ENCODE data around the gene MEPE.

MEPE gene

DNA sequence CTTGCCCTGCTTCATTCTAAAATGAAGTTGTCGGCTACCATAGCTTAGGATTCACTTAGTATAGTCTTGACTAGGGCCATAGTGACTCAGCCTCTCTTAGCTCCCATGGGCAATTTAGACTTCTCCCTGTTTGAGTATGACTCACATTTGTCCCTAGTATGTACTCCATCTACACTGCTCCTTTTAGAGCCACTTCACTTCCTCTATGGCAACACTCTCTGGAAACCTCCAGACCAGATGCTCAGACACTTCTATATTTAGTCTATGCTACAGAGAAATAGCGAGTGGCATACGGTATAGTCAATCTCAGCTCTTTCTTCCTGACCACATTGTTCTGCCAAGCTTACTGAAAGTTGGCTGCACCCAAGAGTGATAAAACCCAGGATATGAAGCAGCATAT, 11.2 kb downstream of the MEPE start:
- no peak for FAIRE-seq

- no peak for FAIRE-seq
These were observed 11.7 kb downstream of the MEPE start for GRCh38 chr4:87844452-87844851.

GRCh38 chr4:87846226-87846625, 13.5 kb downstream of the MEPE start:
- FAIRE-seq = no peak

- FAIRE-seq = no peak
These were observed 16.0 kb downstream of the MEPE start for GRCh38 chr4:87848622-87849351.

GRCh38 chr4:87849612-87850011, 16.8 kb downstream of the MEPE start:
- FAIRE-seq = no peak

DNA sequence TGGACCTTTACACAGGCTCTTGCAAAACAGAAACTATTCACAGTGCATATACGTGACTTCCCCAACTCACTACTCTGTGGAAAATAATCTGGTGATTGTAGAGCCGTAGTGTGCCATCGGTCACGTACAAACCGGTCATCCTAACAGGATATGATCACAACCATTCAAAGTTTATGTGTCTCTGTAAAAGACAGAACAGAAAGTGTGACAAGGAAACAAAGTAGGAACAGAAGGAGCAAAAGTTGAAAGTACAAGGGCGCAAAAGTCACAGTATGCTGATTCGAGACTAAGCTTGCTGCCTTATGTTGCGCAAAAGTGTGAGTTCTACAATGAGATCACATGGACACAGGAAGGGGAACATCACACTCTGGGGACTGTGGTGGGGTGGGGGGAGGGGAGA, 18.6 kb downstream of the MEPE start:
- FAIRE-seq = no peak

DNA sequence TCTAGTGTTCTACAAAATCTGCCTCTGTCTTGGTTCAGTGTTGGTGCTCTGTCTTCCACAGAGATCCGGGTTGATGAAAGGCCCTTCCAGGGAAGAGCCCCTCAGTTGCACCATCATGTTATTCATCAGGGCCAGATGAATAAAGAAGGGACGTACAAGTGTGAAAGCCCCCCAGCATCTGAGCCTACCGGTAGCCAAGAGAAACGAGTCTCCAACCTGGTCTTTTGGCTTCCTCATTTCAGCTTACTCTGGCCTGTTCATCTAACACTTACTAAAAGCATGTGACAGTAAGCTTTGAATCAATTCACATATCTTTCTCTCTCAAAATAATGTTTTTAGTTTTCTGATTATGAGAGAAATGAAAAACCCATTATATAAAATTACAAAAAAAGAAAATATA, 19.2 kb downstream of the MEPE start:
- FAIRE-seq = no peak

GRCh38 chr4:87853108-87853507, 20.3 kb downstream of the MEPE start:
- FAIRE-seq = peak; percentile 91

DNA sequence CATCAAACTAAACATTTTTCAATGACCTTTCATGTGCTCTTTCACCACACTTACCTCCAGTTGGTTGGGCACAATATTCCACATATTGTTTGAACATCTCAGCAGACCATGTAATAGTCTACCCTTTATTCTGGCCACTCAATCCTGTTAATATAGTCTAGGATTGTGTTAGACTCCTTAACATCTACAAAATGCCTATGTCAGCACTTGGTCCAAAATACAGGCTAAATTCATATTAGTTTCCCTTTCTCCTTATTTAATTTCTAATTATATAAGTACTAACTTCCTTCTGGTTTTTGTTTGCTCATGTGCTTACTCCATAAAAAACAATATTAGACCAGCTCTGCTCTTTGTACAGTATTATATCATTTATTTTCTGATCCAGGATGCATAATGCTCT, 21.1 kb downstream of the MEPE start:
- FAIRE-seq = no peak

DNA sequence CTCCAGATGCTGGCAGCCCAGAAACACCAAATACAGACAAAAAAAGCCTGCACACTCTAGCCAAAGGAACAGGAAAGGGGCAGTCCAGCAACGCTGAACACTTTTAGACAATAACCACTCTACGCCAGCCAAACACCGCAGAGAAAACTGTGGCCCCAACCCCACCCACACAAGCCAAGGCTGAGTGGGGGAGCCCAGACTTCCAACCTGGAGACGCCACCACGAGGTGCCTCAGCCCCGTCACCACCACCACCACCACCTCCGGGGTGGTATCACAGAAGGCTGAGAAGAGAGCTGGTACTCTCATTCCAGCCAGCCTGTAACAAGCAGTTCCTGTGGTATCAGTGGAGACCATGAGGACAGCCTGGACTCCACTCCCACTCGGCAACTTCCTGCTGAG, 22.8 kb downstream of the MEPE start:
- no peak for FAIRE-seq

- FAIRE-seq = no peak
These were observed 24.0 kb downstream of the MEPE start for GRCh38 chr4:87856816-87857215.

GRCh38 chr4:87857789-87858188, 25.0 kb downstream of the MEPE start:
- no peak for FAIRE-seq

- FAIRE-seq = no peak
These were observed 29.5 kb downstream of the MEPE start for GRCh38 chr4:87862236-87862635.

- no peak for FAIRE-seq
These were observed 30.7 kb downstream of the MEPE start for GRCh38 chr4:87863486-87863885.

DNA sequence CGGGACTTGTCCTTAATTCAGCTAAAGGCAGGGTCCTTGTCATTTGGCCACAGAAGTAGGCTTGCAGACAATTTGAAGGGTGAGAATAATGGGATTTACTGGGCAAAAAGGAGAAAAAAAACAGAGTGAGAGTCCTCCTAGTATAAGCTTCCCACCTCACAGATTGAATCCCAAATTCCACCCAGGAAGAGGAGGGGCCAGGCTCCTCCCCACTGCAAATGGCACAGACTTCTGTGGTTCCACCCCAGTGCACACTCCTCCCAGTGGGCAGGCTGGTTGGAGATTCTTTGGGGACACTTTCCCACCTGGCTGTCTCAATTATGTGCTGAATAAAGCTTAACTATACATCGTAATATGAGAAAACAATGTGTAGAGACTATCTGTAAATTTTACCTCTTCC, 31.6 kb downstream of the MEPE start:
- FAIRE-seq = no peak

- FAIRE-seq = no peak
These were observed 32.5 kb downstream of the MEPE start for GRCh38 chr4:87865288-87865687.

DNA sequence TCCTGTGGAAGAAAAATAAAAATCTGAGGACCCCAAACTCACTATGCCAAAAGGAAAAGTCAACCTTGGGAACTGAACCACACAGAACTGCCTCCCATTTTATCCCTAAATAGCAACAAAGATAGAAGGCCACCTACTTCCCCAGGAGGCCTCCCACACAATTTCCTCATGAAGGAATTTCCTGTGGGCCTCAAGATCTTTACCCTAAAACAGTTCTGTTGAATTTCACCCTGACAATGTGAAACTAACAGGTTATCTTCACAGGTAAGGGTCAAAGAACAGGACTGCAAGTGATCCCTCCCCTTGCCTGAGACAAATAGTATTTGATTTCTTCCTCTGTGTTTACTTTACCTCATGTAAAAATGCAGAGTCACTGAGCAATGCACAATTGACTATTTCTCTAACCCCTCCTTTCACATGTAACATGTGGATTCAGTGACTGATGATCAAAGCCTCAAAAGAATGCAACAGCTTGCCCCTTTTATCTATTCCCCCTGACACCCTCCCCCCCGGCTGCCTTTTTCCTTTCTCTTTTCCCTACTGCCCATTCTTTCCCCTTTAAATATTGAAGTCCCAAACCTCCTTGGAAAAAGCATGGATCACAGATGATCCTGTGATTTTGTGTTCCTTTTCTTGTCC, 33.3 kb downstream of the MEPE start:
- FAIRE-seq = no peak

DNA sequence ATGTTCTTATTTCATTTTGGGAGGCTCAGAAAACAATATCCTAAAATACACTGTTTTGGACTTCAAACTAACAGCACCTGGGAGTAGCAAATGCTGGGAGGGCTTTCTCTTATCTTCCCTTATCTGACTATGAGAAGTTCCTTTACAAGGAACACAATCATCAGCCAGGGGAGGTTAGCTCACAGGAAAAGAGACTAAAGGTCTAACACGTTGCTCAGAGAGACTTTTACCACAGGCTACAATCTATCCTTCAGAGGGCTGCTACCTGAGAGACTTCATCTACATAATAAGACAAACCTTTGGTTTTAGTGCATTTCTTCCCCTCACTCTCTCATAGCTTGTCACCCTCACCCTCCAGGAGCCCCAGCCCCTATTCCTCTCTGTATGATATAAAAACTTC, 35.8 kb downstream of the MEPE start:
- FAIRE-seq = no peak

- FAIRE-seq = no peak
These were observed 39.3 kb downstream of the MEPE start for GRCh38 chr4:87872028-87872427.

DNA sequence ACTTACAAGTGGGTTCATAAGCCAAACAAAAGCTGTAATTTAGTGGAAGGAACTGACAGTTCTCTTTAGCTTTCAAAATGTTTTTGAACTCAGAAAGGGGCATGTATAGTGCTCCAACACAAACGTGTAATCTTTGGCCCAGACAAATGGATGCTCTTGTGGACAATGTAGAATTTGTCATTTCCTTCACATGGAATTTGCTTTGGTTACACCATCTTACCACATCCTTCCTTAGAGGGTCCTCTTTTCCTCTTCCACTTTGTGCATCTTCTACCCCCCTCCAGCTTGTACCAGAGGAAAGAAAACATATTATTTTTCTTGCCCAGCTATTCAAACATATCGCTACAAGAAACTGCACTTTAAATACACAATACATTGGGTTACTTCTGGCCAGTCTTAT, 42.4 kb downstream of the MEPE start:
- FAIRE-seq = no peak

DNA sequence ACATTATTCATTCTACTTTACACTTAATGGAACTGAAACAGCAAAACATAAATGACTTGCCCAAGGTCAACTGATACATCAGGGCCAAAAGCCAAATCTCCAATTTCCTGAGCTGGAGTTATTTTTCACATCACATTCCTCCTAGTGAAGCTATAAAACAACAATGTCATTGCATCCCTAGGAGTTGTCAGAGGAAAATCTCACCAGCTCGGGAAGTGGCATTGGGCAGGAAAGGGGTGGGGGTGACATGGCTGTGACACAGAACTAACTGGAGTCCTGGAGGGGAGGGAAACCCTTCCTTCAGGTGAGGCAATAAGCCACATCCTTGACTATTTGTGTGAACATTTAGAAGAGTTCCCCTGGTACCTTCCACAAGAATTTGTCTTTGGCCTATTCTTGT, 47.3 kb downstream of the MEPE start:
- no peak for FAIRE-seq

GRCh38 chr4:87881115-87881514, 48.3 kb downstream of the MEPE start:
- no peak for FAIRE-seq

DNA sequence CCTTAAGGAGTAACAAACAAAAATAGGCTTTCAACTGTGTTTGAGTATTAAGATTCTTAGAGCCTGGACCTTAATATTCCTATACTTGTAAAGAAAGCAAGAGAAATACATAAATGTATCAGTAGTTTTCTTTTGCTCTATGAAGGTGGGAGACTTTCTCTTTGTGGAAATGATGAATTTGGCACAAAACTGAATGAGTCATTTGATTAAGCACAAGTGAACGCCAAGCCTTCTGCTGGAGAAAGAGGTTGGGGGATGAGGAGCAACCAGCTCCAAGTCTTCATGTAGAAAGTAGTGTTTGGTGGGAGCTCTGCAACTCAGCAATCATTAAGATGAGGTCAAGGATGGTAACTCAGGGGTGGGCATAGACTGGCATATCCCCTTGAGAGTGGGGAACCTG, 49.6 kb downstream of the MEPE start:
- no peak for FAIRE-seq

DNA sequence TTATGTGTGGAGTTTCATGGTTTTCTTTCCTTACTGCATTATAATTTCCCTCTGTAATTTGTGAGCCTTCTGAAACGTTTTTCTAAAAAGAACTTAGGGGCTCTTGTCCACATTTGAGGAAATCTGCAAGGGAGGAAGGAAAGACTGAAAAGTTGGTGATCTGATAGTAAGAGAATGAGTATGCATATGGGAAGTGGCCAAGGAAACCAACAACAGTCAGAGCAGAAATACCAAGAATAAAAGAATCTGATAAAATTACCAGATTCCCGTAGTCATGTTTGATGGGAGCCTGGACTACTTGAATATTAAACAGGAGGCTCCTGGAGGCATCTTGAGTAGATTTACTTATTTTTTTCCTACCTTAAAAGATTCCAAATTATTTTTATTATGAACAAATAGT, 50.1 kb downstream of the MEPE start:
- FAIRE-seq = no peak

- no peak for FAIRE-seq
These were observed 52.3 kb downstream of the MEPE start for GRCh38 chr4:87884976-87885549.
